Glutamatergic neuron (in vitro differentiated cells): ENCODE results near the gene CDH19. TPM values are rescaled to one million over a fixed set of nuclear protein-coding genes. Genes with fewer than 3 reads are reported as not detected.

Experiments
- DNase-seq: peaks from one replicate; pipeline ENCODE4 v3.0.0; 2022
- H3K27ac Mint-ChIP-seq: one replicate; pipeline ENCODE4 v1.8.0; 2020; ENCODE audit warnings: mild to moderate bottlenecking, mixed read lengths, inconsistent platforms; ENCODE audit not compliant: unreplicated experiment
- H3K27me3 Mint-ChIP-seq: one replicate; pipeline ENCODE4 v1.8.0; 2020; ENCODE audit warnings: mild to moderate bottlenecking, moderate library complexity, mixed read lengths, inconsistent platforms; ENCODE audit not compliant: unreplicated experiment
- H3K36me3 Mint-ChIP-seq: one replicate; pipeline ENCODE4 v1.8.0; 2020; ENCODE audit warnings: mild to moderate bottlenecking, mixed read lengths, inconsistent platforms; ENCODE audit not compliant: unreplicated experiment
- H3K4me1 Mint-ChIP-seq: one replicate; pipeline ENCODE4 v1.8.0; 2020; ENCODE audit warnings: mild to moderate bottlenecking, low read depth, mixed read lengths, inconsistent platforms; ENCODE audit not compliant: unreplicated experiment
- H3K4me3 Mint-ChIP-seq: one replicate; pipeline ENCODE4 v1.8.0; 2020; ENCODE audit warnings: mild to moderate bottlenecking, mixed read lengths, inconsistent platforms; ENCODE audit not compliant: unreplicated experiment
- H3K9me3 Mint-ChIP-seq: one replicate; pipeline ENCODE4 v1.8.0; 2020; ENCODE audit warnings: mild to moderate bottlenecking, moderate library complexity, mixed read lengths, inconsistent platforms; ENCODE audit not compliant: unreplicated experiment
- total RNA-seq: library from RNA; stranded (reverse); fragmentation: NEBNext Ultra II Directional; extraction: Animal tissue kit (Norgen Biotek cat#: 25700); gene quantifications from one replicate; pipeline ENCODE4 v1.2.1, GENCODE V29; 2021; ENCODE audit not compliant: unreplicated experiment
- TF ChIP-seq, protein P1 (sequence below): fragments of 200-600 bp; sonication (generic); IDR thresholded peaks from one replicate; pipeline ENCODE4 v1.5.0; 2021; ENCODE audit not compliant: partially characterized antibody, unreplicated experiment

CDH19 gene
- total RNA-seq, 1 donor from 2014 or later, result not detected

DNA sequence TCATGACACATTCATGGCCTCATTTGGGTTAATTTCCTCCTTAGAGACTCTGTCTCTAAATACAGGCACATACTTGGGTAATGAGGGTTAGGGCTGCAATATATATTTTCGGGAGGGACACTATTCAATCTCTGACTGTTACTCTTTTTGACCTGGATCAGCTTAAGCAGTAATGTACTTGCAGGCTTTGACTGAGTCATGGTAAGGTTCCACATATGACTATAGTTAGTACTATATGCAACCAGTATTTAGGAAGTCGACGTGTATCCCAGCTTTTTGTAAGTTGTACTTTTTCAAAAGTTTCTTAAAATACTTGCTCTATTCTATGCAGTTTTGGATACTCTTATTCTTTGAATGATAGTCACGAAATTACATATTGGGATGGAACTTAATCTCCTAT, 37.2 kb upstream of the CDH19 start:
- Mint-ChIP-seq H3K4me3 (no peak overlapping the region), H3K27me3 (no peaks in the 10 kb centered on the region), H3K36me3 (no peaks in the 10 kb centered on the region), H3K9me3 (peaks cover 2% of the 10 kb centered on the region), H3K4me1 (peaks cover 3% of the 10 kb centered on the region), H3K27ac (no peak overlapping the region)
- no peak for DNase-seq
- TF ChIP-seq, protein P1, sequence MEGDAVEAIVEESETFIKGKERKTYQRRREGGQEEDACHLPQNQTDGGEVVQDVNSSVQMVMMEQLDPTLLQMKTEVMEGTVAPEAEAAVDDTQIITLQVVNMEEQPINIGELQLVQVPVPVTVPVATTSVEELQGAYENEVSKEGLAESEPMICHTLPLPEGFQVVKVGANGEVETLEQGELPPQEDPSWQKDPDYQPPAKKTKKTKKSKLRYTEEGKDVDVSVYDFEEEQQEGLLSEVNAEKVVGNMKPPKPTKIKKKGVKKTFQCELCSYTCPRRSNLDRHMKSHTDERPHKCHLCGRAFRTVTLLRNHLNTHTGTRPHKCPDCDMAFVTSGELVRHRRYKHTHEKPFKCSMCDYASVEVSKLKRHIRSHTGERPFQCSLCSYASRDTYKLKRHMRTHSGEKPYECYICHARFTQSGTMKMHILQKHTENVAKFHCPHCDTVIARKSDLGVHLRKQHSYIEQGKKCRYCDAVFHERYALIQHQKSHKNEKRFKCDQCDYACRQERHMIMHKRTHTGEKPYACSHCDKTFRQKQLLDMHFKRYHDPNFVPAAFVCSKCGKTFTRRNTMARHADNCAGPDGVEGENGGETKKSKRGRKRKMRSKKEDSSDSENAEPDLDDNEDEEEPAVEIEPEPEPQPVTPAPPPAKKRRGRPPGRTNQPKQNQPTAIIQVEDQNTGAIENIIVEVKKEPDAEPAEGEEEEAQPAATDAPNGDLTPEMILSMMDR, result no peak

DNA sequence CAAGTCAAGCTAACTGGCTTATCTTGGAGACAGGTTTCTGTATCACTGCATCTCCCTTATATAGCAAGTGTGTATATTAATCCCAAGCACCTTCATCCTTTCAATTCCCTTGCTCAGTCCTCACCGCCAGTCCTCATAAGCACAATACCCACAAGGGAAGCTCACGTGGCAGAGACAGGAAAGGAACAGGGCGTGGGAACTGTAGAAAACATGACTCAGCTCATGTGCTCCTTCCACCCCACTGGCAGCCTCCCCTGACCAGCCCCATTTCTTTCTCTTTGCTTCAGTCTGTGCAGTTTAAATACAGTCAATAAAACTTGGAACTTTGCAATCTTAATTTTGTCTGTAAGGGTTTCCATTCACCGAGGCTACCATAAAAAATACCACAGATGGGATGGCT, 36.5 kb upstream of the CDH19 start:
- DNase-seq, result no peak
- no peaks in the 10 kb centered on the region for H3K36me3 Mint-ChIP-seq
- H3K4me3 Mint-ChIP-seq, result no peak overlapping the region
- H3K4me1 Mint-ChIP-seq, result no peaks in the 10 kb centered on the region
- no peak overlapping the region for H3K27ac Mint-ChIP-seq
- TF ChIP-seq, protein P1, result no peak
- H3K9me3 Mint-ChIP-seq, result peaks cover 2% of the 10 kb centered on the region
- H3K27me3 Mint-ChIP-seq, result no peaks in the 10 kb centered on the region

DNA sequence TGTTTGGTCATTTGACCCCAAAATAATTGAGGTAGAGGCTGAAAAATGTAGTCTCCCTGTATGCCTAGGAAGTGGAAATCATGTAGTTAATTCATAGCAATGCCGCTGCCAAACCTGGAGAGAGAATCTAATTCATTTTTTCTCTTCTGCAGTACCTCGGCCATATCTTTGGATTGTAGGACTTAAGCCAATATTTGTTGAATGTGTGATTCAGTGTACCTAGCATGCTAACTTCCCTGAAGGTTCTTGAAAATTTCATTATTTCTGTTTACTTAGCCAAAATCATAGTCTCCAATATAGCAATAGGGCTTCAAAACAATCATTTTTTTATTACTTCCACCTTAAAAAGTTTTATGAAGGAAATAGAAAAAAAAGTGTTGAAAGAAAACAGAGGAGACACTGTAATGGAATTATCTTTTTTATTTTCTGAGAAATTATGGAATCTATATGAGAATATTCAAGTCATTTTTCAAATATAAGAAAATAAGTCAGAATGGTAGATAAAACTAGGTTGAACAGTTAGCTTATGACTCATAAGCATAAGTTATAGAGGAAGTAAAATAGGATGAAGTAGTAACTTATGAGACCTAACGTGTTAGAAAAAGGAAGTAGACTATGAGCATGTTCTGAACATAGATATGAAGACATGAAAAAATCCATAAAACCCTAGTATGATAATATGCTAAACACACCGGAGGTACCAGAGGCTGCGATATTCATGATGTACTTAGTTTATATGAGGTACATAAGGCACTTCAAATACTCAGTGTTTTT, 35.2 kb upstream of the CDH19 start:
- TF ChIP-seq, protein P1, result no peak
- Mint-ChIP-seq H3K4me3 (no peak overlapping the region), H3K4me1 (no peaks in the 10 kb centered on the region), H3K27ac (no peak overlapping the region), H3K27me3 (no peaks in the 10 kb centered on the region), H3K9me3 (peaks cover 2% of the 10 kb centered on the region), H3K36me3 (no peaks in the 10 kb centered on the region)
- DNase-seq, result no peak

DNA sequence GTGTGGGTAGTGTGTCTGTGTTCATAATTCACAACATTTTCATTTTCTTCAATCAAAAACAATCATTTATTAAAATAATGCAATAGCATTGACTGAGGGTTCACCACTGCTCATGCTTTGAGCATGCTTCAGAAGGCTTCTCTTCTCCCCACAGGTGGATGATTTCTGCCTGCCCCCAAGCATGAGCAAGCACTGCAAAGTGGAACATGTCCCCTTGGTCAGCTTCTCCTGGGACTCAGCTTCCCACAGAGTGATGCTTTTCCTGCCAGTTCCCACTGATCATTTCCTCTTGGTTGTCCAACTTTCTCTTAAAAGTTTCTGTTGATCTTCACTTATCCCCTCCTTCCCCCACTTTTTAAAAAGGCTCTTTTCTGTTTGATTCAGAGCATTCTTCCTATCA, 31.5 kb upstream of the CDH19 start:
- no peaks in the 10 kb centered on the region for H3K4me1 Mint-ChIP-seq
- H3K9me3 Mint-ChIP-seq, result peaks cover 2% of the 10 kb centered on the region
- no peaks in the 10 kb centered on the region for H3K36me3 Mint-ChIP-seq
- no peak overlapping the region for H3K4me3 Mint-ChIP-seq
- no peak overlapping the region for H3K27ac Mint-ChIP-seq
- H3K27me3 Mint-ChIP-seq, result no peaks in the 10 kb centered on the region
- TF ChIP-seq, protein P1, result no peak
- DNase-seq, result no peak

DNA sequence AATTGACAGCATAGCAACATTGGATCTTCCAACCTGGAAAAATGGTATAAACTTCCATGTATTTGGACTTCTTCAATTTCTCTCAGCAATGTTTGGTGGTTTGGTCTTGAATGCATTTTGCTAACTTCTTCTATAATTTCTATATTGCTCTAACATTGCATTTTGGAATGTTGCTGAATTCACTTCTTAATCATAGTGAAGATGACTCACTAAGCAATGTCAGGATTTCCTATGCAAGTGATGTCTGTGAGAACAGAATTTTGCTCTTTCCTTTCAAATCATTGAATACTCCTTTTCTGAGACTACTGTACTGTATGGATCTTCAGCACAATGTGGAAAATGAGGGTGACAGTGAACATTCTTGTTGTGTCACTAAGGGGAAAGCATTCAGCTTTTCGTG, 28.9 kb upstream of the CDH19 start:
- no peak for DNase-seq
- Mint-ChIP-seq H3K4me1 (no peaks in the 10 kb centered on the region), H3K4me3 (no peak overlapping the region), H3K36me3 (no peaks in the 10 kb centered on the region), H3K27ac (no peak overlapping the region), H3K9me3 (no peaks in the 10 kb centered on the region), H3K27me3 (no peaks in the 10 kb centered on the region)
- TF ChIP-seq, protein P1, result no peak
